H1 (cell line): ENCODE data around the gene DOK6. TPM values are rescaled to one million over a fixed set of nuclear protein-coding genes. Genes with fewer than 3 reads are reported as not detected.

Experiments used
- ATF2 ChIP-seq: IDR thresholded peaks from 2 replicates; pipeline ENCODE4 v1.6.1; 2012; ENCODE audit warnings: low read length, inconsistent platforms
- CBX5 ChIP-seq: fragments of 300-800, 300-1000 bp; sonication (generic); IDR thresholded peaks from 2 replicates; pipeline ENCODE4 v1.7.1; 2016; ENCODE audit warnings: antibody characterized with exemption, low read length, low read depth
- EZH2 ChIP-seq: fragments of 200-600 bp; sonication (generic); IDR thresholded peaks from 2 replicates; pipeline ENCODE4 v1.7.1; 2012; ENCODE audit warnings: low read depth, mild to moderate bottlenecking, moderate library complexity, low read length, inconsistent platforms; ENCODE audit not compliant: severe bottlenecking
- HDAC2 ChIP-seq, 2 experiments: fragments of 300-600 bp in 1 of 2; sonication (generic) in 1 of 2; IDR thresholded peaks; 2 replicates each; pipeline ENCODE4 v1.6.1; 2011 to 2012; ENCODE audit warnings: low read depth in 2 of 2, low read length in 2 of 2, mild to moderate bottlenecking in 2 of 2, moderate library complexity in 2 of 2, borderline replicate concordance in 1 of 2, inconsistent platforms in 1 of 2
- POU5F1 ChIP-seq: IDR thresholded peaks from 2 replicates; pipeline ENCODE4 v1.6.1; 2011; ENCODE audit warnings: low read depth, mild to moderate bottlenecking, low read length, moderate library complexity
- RNF2 ChIP-seq: fragments of 200-900, 300-1000 bp; sonication (generic); IDR thresholded peaks from 2 replicates; pipeline ENCODE4 v1.7.1; 2016; ENCODE audit warnings: borderline replicate concordance, low read depth, mild to moderate bottlenecking, antibody characterized with exemption, low read length; ENCODE audit not compliant: poor library complexity, severe bottlenecking; ENCODE audit errors: missing control alignments
- SIRT6 ChIP-seq: IDR thresholded peaks from one replicate; pipeline ENCODE4 v1.7.1; 2012; ENCODE audit warnings: low read length, inconsistent platforms
- polyA plus RNA-seq, 7 experiments: library from polyadenylated mRNA; depleted of rRNA in 3 of 7; stranded (reverse) in 5 of 7; unstranded in 2 of 7; fragments of >200 nt in 5 of 7; fragments of 200-250 nt in 2 of 7; gene quantifications; 1 replicate in 5 of 7; 2 replicates in 1 of 7; 4 replicates in 1 of 7; pipeline versions ENCODE4 v1.2.1 to v1.2.3, GENCODE V29; 2011 to 2013; ENCODE audit warnings: missing spikeins in 2 of 7, mixed read lengths in 2 of 7
- total RNA-seq: library from RNA; stranded (reverse); fragmentation: NEBNext Ultra II Directional; extraction: Animal tissue kit (Norgen Biotek cat#: 25700); gene quantifications from 2 replicates; pipeline ENCODE4 v1.2.1, GENCODE V29; 2021

The DOK6 gene
- total and polyA plus RNA-seq, 2 of the 8 experiments (the other 6 are each of a cell fraction or from before 2014, with no cell fraction given), result 0.33 to 0.50 TPM

DNA sequence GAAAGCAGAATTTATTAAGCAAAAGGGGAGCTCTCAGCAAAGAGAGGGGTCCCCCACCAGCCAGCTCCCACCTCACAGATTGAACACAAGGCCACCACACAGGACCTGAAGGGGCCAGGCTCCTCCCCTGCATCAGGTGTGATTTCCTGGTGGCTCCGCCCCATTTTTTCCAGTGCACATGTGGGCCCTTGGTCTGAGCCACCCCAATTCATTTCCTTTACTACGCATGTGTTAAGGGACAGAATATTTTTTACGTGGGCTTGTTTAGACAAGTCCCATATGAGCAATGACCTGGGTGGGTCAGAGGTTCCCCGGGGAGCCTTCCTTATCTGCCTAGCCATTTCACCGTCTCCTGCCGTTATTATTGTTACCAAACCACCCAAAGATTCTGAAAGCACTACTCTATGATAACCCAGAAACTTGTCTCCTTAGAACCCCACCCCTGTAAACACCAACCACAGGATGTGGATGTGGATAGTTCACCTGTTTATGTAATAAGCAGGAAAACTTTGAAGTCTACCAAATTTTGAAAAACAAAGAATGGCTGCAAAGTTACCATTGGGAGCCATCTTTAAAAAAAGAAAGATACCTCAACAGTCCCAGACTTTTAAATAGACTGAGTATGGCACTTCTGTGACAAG is 355.3 kb downstream of the DOK6 start (continued):
- TF ChIP-seq ATF2, result no peak
- no peak for TF ChIP-seq HDAC2 (IDR thresholded peaks at IDR 0.05; ENCODE audit: borderline replicate concordance in 1 of 2, low read depth in 2 of 2, low read length in 2 of 2)
- TF ChIP-seq RNF2, result no peak
- TF ChIP-seq POU5F1, result no peak
- no peak for TF ChIP-seq SIRT6
- no peak for TF ChIP-seq EZH2
- no peak for TF ChIP-seq CBX5
- TF ChIP-seq, all 59 proteins: peak for 0
